Fibroblast of lung (primary cell): ENCODE data around the gene RAB9A.

Experiments used
- EZH2 ChIP-seq: IDR thresholded peaks from 2 replicates; pipeline ENCODE4 v1.5.1; 2012; ENCODE audit warnings: low read length, control low read depth, mild to moderate bottlenecking; ENCODE audit errors: missing control alignments
- TF ChIP-seq, protein P1 (sequence below), 2 donors: IDR thresholded peaks in 1 of 2; conservative IDR thresholded peaks in 1 of 2; 1 replicate in 1 of 2; 2 replicates in 1 of 2; pipeline ENCODE4 v1.5.1; 2011 to 2012; ENCODE audit warnings: low read length in 2 of 2, control low read depth in 1 of 2, inconsistent platforms in 1 of 2, low read depth in 1 of 2, mild to moderate bottlenecking in 1 of 2

DNA sequence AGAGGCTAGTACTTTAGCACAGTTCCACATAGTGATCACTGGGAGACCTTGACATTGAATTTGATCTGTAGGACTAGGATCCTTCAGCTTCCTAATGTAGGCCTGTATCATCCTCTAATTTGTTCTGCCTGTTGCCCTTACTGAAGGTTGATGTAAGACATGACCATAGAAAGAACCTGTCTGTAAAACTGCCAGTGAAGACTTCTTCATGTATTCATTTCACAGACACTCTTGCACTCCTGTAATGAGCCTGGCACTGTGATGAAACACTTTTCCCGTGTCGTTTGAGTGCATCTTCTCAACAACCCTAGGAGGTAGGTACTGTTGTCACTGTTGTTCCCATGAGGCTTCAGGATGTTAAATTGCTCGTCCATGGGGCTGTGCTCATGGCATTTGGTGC lies 14.7 kb downstream of the RAB9A start:
- TF ChIP-seq, protein P1, sequence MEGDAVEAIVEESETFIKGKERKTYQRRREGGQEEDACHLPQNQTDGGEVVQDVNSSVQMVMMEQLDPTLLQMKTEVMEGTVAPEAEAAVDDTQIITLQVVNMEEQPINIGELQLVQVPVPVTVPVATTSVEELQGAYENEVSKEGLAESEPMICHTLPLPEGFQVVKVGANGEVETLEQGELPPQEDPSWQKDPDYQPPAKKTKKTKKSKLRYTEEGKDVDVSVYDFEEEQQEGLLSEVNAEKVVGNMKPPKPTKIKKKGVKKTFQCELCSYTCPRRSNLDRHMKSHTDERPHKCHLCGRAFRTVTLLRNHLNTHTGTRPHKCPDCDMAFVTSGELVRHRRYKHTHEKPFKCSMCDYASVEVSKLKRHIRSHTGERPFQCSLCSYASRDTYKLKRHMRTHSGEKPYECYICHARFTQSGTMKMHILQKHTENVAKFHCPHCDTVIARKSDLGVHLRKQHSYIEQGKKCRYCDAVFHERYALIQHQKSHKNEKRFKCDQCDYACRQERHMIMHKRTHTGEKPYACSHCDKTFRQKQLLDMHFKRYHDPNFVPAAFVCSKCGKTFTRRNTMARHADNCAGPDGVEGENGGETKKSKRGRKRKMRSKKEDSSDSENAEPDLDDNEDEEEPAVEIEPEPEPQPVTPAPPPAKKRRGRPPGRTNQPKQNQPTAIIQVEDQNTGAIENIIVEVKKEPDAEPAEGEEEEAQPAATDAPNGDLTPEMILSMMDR (conservative IDR thresholded peaks at IDR 0.05 in 1 of 2, IDR thresholded peaks at IDR 0.05 in 1 of 2; ENCODE audit: low read depth in 1 of 2, low read length in 2 of 2), result no peak
- no peak for TF ChIP-seq EZH2
